ENCODE results near the gene SNRK.

The SNRK gene

DNA sequence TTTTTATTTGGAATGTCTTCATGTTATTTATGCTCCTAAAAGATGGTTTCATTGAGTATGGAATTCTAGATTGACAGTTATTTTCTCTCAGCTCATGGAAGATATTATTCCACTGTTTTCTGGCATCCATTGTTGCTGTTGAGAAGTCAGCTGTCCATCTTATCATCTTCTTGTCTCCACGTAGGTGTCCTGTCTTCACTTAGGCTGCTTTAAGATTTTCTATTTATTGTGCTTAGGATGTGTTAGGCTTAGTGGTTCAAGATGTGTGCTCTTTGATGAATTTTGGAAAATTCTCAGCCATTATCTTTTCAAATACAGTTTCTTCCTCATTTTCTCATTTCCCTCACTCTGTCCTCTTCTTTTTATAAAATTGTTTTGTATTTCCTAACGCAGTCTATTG lies 52.0 kb downstream of the SNRK start:
- TF ChIP-seq, protein P1, sequence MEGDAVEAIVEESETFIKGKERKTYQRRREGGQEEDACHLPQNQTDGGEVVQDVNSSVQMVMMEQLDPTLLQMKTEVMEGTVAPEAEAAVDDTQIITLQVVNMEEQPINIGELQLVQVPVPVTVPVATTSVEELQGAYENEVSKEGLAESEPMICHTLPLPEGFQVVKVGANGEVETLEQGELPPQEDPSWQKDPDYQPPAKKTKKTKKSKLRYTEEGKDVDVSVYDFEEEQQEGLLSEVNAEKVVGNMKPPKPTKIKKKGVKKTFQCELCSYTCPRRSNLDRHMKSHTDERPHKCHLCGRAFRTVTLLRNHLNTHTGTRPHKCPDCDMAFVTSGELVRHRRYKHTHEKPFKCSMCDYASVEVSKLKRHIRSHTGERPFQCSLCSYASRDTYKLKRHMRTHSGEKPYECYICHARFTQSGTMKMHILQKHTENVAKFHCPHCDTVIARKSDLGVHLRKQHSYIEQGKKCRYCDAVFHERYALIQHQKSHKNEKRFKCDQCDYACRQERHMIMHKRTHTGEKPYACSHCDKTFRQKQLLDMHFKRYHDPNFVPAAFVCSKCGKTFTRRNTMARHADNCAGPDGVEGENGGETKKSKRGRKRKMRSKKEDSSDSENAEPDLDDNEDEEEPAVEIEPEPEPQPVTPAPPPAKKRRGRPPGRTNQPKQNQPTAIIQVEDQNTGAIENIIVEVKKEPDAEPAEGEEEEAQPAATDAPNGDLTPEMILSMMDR (conservative IDR thresholded peaks at IDR 0.05; ENCODE audit: low read length): no peak
- TF ChIP-seq EZH2phosphoT487 (IDR thresholded peaks at IDR 0.05; ENCODE audit: borderline replicate concordance): no peak
- Histone ChIP-seq H3K9ac (ENCODE audit: low read depth, low read length, poor library complexity, severe bottlenecking) (no peak overlapping the region), H3K36me3 (ENCODE audit: insufficient read depth, low read length) (peaks cover 77% of the 10 kb centered on the region), H3K27me3 (ENCODE audit: insufficient read depth, low read length, poor library complexity, severe bottlenecking) (peaks cover 5% of the 10 kb centered on the region), H3K9me2 (replicated peaks; ENCODE audit: low read depth, low read length) (no peaks in the 10 kb centered on the region), H3K4me1 (ENCODE audit: insufficient read depth, low read length, poor library complexity, severe bottlenecking) (no peaks in the 10 kb centered on the region), H3K4me3 (ENCODE audit: low read length, poor library complexity, severe bottlenecking) (no peak overlapping the region), H4K20me1 (ENCODE audit: insufficient read depth, low read length, poor library complexity, severe bottlenecking) (no peaks in the 10 kb centered on the region), H3K4me2 (ENCODE audit: low read depth, low read length, poor library complexity, severe bottlenecking) (no peak overlapping the region), H3F3A (ENCODE audit: low read depth) (no peaks in the 10 kb centered on the region), H3K79me2 (ENCODE audit: insufficient read depth, low read length) (0 out of 2 replicates have a peak, but pooled peaks cover 8% of the 10 kb centered on the region), H3K9me3 (ENCODE audit: insufficient read depth, low read depth, low read length) (peaks cover 32% of the 10 kb centered on the region), H2AFZ (ENCODE audit: low read length) (no peak overlapping the region)

DNA sequence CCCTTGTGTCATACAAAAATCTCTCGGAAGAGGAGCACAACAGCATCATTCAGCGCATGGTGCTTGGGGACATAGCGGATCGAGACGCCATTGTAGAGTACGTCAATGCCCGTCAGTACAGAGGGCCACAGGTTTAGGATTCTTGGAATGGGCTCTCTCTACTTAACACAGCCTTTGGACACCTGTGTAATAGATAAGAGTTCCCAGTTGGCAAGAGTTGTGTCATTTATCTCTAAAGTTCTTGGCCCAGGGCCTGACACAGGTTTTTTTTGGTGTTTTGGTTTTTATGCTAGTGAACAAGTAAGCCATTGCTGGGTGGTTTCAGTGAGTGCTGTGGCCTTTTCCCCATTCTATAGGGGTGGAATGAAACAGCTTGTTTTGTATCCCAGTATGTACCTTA lies 54.1 kb downstream of the SNRK start:
- peaks cover 85% of the 10 kb centered on the region for H3K36me3 ChIP-seq (ENCODE audit: insufficient read depth, low read length)
- H2AFZ ChIP-seq (ENCODE audit: low read length): no peak overlapping the region
- 0 out of 2 replicates have a peak, but pooled peaks cover 8% of the 10 kb centered on the region for H3K79me2 ChIP-seq (ENCODE audit: insufficient read depth, low read length)
- TF ChIP-seq, protein P1 (conservative IDR thresholded peaks at IDR 0.05; ENCODE audit: low read length): no peak
- TF ChIP-seq EZH2phosphoT487 (IDR thresholded peaks at IDR 0.05; ENCODE audit: borderline replicate concordance): no peak
- no peaks in the 10 kb centered on the region for H4K20me1 ChIP-seq (ENCODE audit: insufficient read depth, low read length, poor library complexity, severe bottlenecking)
- no peaks in the 10 kb centered on the region for H3K9me2 ChIP-seq (replicated peaks; ENCODE audit: low read depth, low read length)
- H3K4me3 ChIP-seq (ENCODE audit: low read length, poor library complexity, severe bottlenecking): no peak overlapping the region
- no peak overlapping the region for H3K9ac ChIP-seq (ENCODE audit: low read depth, low read length, poor library complexity, severe bottlenecking)
- H3K4me2 ChIP-seq (ENCODE audit: low read depth, low read length, poor library complexity, severe bottlenecking): no peak overlapping the region
- H3K27me3 ChIP-seq (ENCODE audit: insufficient read depth, low read length, poor library complexity, severe bottlenecking): peaks cover 5% of the 10 kb centered on the region
- H3F3A ChIP-seq (ENCODE audit: low read depth): no peaks in the 10 kb centered on the region
- peaks cover 28% of the 10 kb centered on the region for H3K9me3 ChIP-seq (ENCODE audit: insufficient read depth, low read depth, low read length)
- peaks cover 4% of the 10 kb centered on the region for H3K4me1 ChIP-seq (ENCODE audit: insufficient read depth, low read length, poor library complexity, severe bottlenecking)

DNA sequence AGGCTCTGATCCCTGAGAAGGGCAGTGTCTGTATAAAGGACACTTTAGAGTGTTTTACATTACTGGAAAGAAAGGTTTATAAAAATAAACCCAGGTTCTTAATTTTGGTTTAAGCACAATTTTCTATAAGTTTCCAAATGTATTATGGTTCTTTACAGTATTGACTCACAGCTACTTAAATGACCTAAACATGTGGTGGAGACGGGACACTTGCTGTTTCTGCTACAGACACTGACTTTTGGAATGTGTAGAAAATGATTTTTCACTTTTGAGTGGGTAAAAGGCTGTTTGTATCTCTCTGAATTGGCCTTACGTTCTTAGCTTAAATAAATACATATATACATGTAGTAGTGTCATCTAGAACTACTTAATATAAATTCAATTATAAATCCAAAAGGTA lies 55.4 kb downstream of the SNRK start:
- no peak overlapping the region for H3K4me2 ChIP-seq (ENCODE audit: low read depth, low read length, poor library complexity, severe bottlenecking)
- H3K9me3 ChIP-seq (ENCODE audit: insufficient read depth, low read depth, low read length): peaks cover 18% of the 10 kb centered on the region
- H3K4me1 ChIP-seq (ENCODE audit: insufficient read depth, low read length, poor library complexity, severe bottlenecking): peaks cover 17% of the 10 kb centered on the region
- H3K79me2 ChIP-seq (ENCODE audit: insufficient read depth, low read length): 0 out of 2 replicates have a peak, but pooled peaks cover 8% of the 10 kb centered on the region
- H3K27me3 ChIP-seq (ENCODE audit: insufficient read depth, low read length, poor library complexity, severe bottlenecking): peaks cover 5% of the 10 kb centered on the region
- no peak overlapping the region for H3K9ac ChIP-seq (ENCODE audit: low read depth, low read length, poor library complexity, severe bottlenecking)
- H4K20me1 ChIP-seq (ENCODE audit: insufficient read depth, low read length, poor library complexity, severe bottlenecking): no peaks in the 10 kb centered on the region
- H3K9me2 ChIP-seq (replicated peaks; ENCODE audit: low read depth, low read length): no peaks in the 10 kb centered on the region
- no peaks in the 10 kb centered on the region for H3F3A ChIP-seq (ENCODE audit: low read depth)
- no peak overlapping the region for H2AFZ ChIP-seq (ENCODE audit: low read length)
- TF ChIP-seq, protein P1 (conservative IDR thresholded peaks at IDR 0.05; ENCODE audit: low read length): no peak
- no peak for TF ChIP-seq EZH2phosphoT487 (IDR thresholded peaks at IDR 0.05; ENCODE audit: borderline replicate concordance)
- H3K36me3 ChIP-seq (ENCODE audit: insufficient read depth, low read length): peaks cover 73% of the 10 kb centered on the region
- no peak overlapping the region for H3K4me3 ChIP-seq (ENCODE audit: low read length, poor library complexity, severe bottlenecking)
